ENCODE data around the gene HES7.

GRCh38 chr17:8124350-8125153 lies 646 bp upstream of the HES7 start:
- TF ChIP-seq CTCF (IDR thresholded peaks at IDR 0.05), result no peak
- TF ChIP-seq POLR2AphosphoS5 (IDR thresholded peaks at IDR 0.05), result no peak
- TF ChIP-seq EP300 (IDR thresholded peaks at IDR 0.05), result no peak
- TF ChIP-seq POLR2A (IDR thresholded peaks at IDR 0.05; ENCODE audit: low read depth), result no peak

All from esophagus muscularis mucosa (tissue), 4 donors.